ENCODE data around the gene CACNA1B. TPM values are rescaled to one million over a fixed set of nuclear protein-coding genes. Genes with fewer than 3 reads are reported as not detected.

Gene CACNA1B
- total and polyA plus RNA-seq, 2 of the 4 experiments (the other 2 are of a cell fraction): 0.02 TPM; not detected in 1

- no peak overlapping the region for H4K8ac ChIP-seq (ENCODE audit: low read depth in 2 of 2, low read length in 2 of 2)
- no peaks in the 10 kb centered on the region for H3K27me3 ChIP-seq (ENCODE audit: control insufficient read depth, insufficient read depth, low read length)
- H2BK5ac ChIP-seq (ENCODE audit: low read depth, low read length, poor library complexity, severe bottlenecking): no peak overlapping the region
- H2AK9ac ChIP-seq (replicated peaks; ENCODE audit: low read depth, low read length, poor library complexity): no peak overlapping the region
- no peak overlapping the region for H4K5ac ChIP-seq (ENCODE audit: low read depth, low read length)
- H3K14ac ChIP-seq (replicated peaks; ENCODE audit: low read depth, low read length): no peak overlapping the region
- no peak overlapping the region for H3K27ac ChIP-seq (ENCODE audit: insufficient read depth, low read length)
- no peaks in the 10 kb centered on the region for H3K9me1 ChIP-seq (ENCODE audit: insufficient read depth, low read length)
- H2BK120ac ChIP-seq (ENCODE audit: low read depth, low read length): no peak overlapping the region
- H3K9ac ChIP-seq (ENCODE audit: low read depth, low read length): no peak overlapping the region
- intact Hi-C loops (cut with micrococcal nuclease): no loop called here
- H3K9me3 ChIP-seq (ENCODE audit: control insufficient read depth, insufficient read depth, low read length): peaks cover 65% of the 10 kb centered on the region
- CTCF ChIA-PET: no interaction called here
- H2BK15ac ChIP-seq (ENCODE audit: low read depth, low read length): no peak overlapping the region
- DNase-seq: no peak
- ATAC-seq (ENCODE audit: low read depth): no peak
- H3K4me3 ChIP-seq (ENCODE audit: insufficient read depth, low read depth, low read length): no peak overlapping the region
- no peak overlapping the region for H2AFZ ChIP-seq (replicated peaks; ENCODE audit: low read length, poor library complexity)
- BruUV-seq (replicated peaks): no TSS peak
- H4K91ac ChIP-seq (ENCODE audit: insufficient read depth, low read depth, low read length): no peak overlapping the region
- H3K4me1 ChIP-seq (ENCODE audit: control insufficient read depth, insufficient read depth, low read length): no peaks in the 10 kb centered on the region
- dilution Hi-C loops (cut with HindIII; ENCODE audit: low sequenced_read_pairs, unreplicated experiment): no loop called here
- no peak overlapping the region for H3K4me2 ChIP-seq (ENCODE audit: low read depth, low read length)
- H3K23ac ChIP-seq (ENCODE audit: low read depth, low read length): no peak overlapping the region
- no peaks in the 10 kb centered on the region for H4K20me1 ChIP-seq (ENCODE audit: insufficient read depth, low read length)
- H3K36me3 ChIP-seq (ENCODE audit: control insufficient read depth, insufficient read depth, low read length): no peaks in the 10 kb centered on the region
- in situ Hi-C loops (cut with MboI; ENCODE audit: low sequenced_read_pairs): no loop called here
- no peak overlapping the region for H3K4ac ChIP-seq (ENCODE audit: low read depth, low read length)
- no peaks in the 10 kb centered on the region for H3K79me1 ChIP-seq (ENCODE audit: low read depth in 1 of 2, low read length in 2 of 2)
- no peak overlapping the region for H2BK20ac ChIP-seq (ENCODE audit: low read depth, low read length)
- TF ChIP-seq USF2 (IDR thresholded peaks at IDR 0.05; ENCODE audit: low read depth, low read length): no peak
- TF ChIP-seq ELK1 (IDR thresholded peaks at IDR 0.05; ENCODE audit: borderline replicate concordance, low read depth, low read length): no peak
- no peak for TF ChIP-seq RAD21 (IDR thresholded peaks at IDR 0.05; ENCODE audit: low read length)
- TF ChIP-seq RFX5 (IDR thresholded peaks at IDR 0.05; ENCODE audit: low read depth, low read length): no peak
- TF ChIP-seq NFE2L2 (IDR thresholded peaks at IDR 0.05; ENCODE audit: low read depth, low read length): no peak
- TF ChIP-seq POLR2A (IDR thresholded peaks at IDR 0.05; ENCODE audit: low read depth, low read length): no peak
- TF ChIP-seq CHD1 (IDR thresholded peaks at IDR 0.05; ENCODE audit: low read depth, low read length): no peak
- no peak for TF ChIP-seq MAZ (IDR thresholded peaks at IDR 0.05; ENCODE audit: borderline replicate concordance, low read depth, low read length)
- H3K56ac ChIP-seq (ENCODE audit: extremely low read depth, insufficient read depth, low read length): no peak overlapping the region
- H3K18ac ChIP-seq (ENCODE audit: low read depth, low read length): no peak overlapping the region
- no peak overlapping the region for H2AK5ac ChIP-seq (ENCODE audit: low read depth, low read length)
- POLR2A ChIA-PET (ENCODE audit: unreplicated experiment): no interaction called here
- 93% methylated on average over 7 of the region's 23 CpGs; no CpG with 5 or more reads in 1 of the 2 experiments for WGBS, 2 experiments (ENCODE audit: extremely low coverage in 2 of 2, insufficient read length in 1 of 2)
Measured at GRCh38 chr9:138120072-138120471, 242.5 kb downstream of the CACNA1B start.

Measured in IMR-90 (cell line).